HepG2 (cell line): ENCODE measurements around the gene ZFP36. TPM values are rescaled to one million over a fixed set of nuclear protein-coding genes. Genes with fewer than 3 reads are reported as not detected.
A peak's percentile ranks its signal among the peaks of the same experiment; 100 is the strongest.

ENCODE experiments used
- CCDC6 ChIP-seq: sonication (generic); formaldehyde crosslinking; IDR thresholded peaks from 2 replicates; pipeline ENCODE4 v1.8.1; 2022; ENCODE audit warnings: mild to moderate bottlenecking, missing genetic modification reagents, moderate library complexity
- ESRRA ChIP-seq: sonication (generic); formaldehyde crosslinking; IDR thresholded peaks from 2 replicates; pipeline ENCODE4 v1.5.1; 2020; ENCODE audit warnings: mild to moderate bottlenecking, low read depth, missing genetic modification reagents
- FLYWCH1 ChIP-seq: sonication (generic); formaldehyde crosslinking; IDR thresholded peaks from 2 replicates; pipeline ENCODE4 v1.8.1; 2023; ENCODE audit warnings: mild to moderate bottlenecking, missing genetic modification reagents
- FOXA3 ChIP-seq: IDR thresholded peaks from 2 replicates; pipeline ENCODE4 v1.6.1; 2016; ENCODE audit warnings: missing genetic modification reagents, missing compliant biosample characterization
- FOXC1 ChIP-seq: sonication (generic); formaldehyde crosslinking; IDR thresholded peaks from 2 replicates; pipeline ENCODE4 v1.8.0; 2022; ENCODE audit warnings: mild to moderate bottlenecking, missing genetic modification reagents, borderline replicate concordance
- HMG20A ChIP-seq: IDR thresholded peaks from 2 replicates; pipeline ENCODE4 v1.6.1; 2016; ENCODE audit warnings: borderline replicate concordance
- HOXA9 ChIP-seq: sonication (generic); formaldehyde crosslinking; IDR thresholded peaks from 2 replicates; pipeline ENCODE4 v1.8.1; 2022; ENCODE audit warnings: missing genetic modification reagents, mild to moderate bottlenecking, moderate library complexity, borderline replicate concordance
- KLF13 ChIP-seq: sonication (generic); formaldehyde crosslinking; IDR thresholded peaks from 2 replicates; pipeline ENCODE4 v1.4.0; 2020; ENCODE audit warnings: mild to moderate bottlenecking, missing genetic modification reagents
- MAFF ChIP-seq: IDR thresholded peaks from 2 replicates; pipeline ENCODE4 v1.6.1; 2011; ENCODE audit warnings: low read depth, low read length, improper control_type of control experiment
- NAIF1 ChIP-seq: sonication (generic); formaldehyde crosslinking; IDR thresholded peaks from 2 replicates; pipeline ENCODE4 v1.5.0; 2020; ENCODE audit warnings: mild to moderate bottlenecking, missing genetic modification reagents, borderline replicate concordance
- NR1H2 ChIP-seq: sonication (generic); formaldehyde crosslinking; IDR thresholded peaks from 2 replicates; pipeline ENCODE4 v1.8.1; 2022; ENCODE audit warnings: low read depth, missing genetic modification reagents, borderline replicate concordance
- POLR2AphosphoS2 ChIP-seq: IDR thresholded peaks from 2 replicates; pipeline ENCODE4 v1.6.1; 2011; ENCODE audit warnings: low read depth, low read length, improper control_type of control experiment
- SALL1 ChIP-seq: sonication (generic); formaldehyde crosslinking; IDR thresholded peaks from 2 replicates; pipeline ENCODE4 v1.8.0; 2022; ENCODE audit warnings: mild to moderate bottlenecking, missing genetic modification reagents
- SMAD3 ChIP-seq: sonication (generic); formaldehyde crosslinking; IDR thresholded peaks from 2 replicates; pipeline ENCODE4 v1.4.0; 2020; ENCODE audit warnings: missing genetic modification reagents
- SP4 ChIP-seq: sonication (generic); formaldehyde crosslinking; IDR thresholded peaks from 2 replicates; pipeline ENCODE4 v1.8.1; 2023; ENCODE audit warnings: mild to moderate bottlenecking, missing genetic modification reagents
- SRSF1 ChIP-seq: fragments of 200-400 bp; formaldehyde crosslinking; optimal IDR thresholded peaks from 2 replicates; pipeline ENCODE3; 2017; ENCODE audit warnings: mild to moderate bottlenecking, low read depth, low read length, moderate library complexity
- TCF7L2 ChIP-seq: IDR thresholded peaks from 2 replicates; pipeline ENCODE4 v1.6.1; 2011; ENCODE audit warnings: mild to moderate bottlenecking, low read depth, low read length, moderate library complexity
- ZC3H4 ChIP-seq: sonication (generic); formaldehyde crosslinking; IDR thresholded peaks from 2 replicates; pipeline ENCODE4 v1.4.0; 2020; ENCODE audit warnings: missing genetic modification reagents, borderline replicate concordance
- ZFX ChIP-seq: sonication (generic); formaldehyde crosslinking; IDR thresholded peaks from 2 replicates; pipeline ENCODE4 v1.4.0; 2020; ENCODE audit warnings: mild to moderate bottlenecking, low read depth, missing genetic modification reagents, moderate library complexity
- ZIK1 ChIP-seq: sonication (generic); formaldehyde crosslinking; IDR thresholded peaks from 2 replicates; pipeline ENCODE4 v1.5.0; 2020; ENCODE audit warnings: mild to moderate bottlenecking, low read depth, missing genetic modification reagents, borderline replicate concordance
- ZKSCAN5 ChIP-seq: sonication (generic); formaldehyde crosslinking; IDR thresholded peaks from 2 replicates; pipeline ENCODE4 v1.5.1; 2020; ENCODE audit warnings: mild to moderate bottlenecking, missing genetic modification reagents
- ZNF343 ChIP-seq: sonication (generic); formaldehyde crosslinking; IDR thresholded peaks from 2 replicates; pipeline ENCODE4 v1.4.0; 2020; ENCODE audit warnings: mild to moderate bottlenecking, missing genetic modification reagents
- ZNF382 ChIP-seq: sonication (generic); formaldehyde crosslinking; IDR thresholded peaks from 2 replicates; pipeline ENCODE4 v1.5.0; 2020; ENCODE audit warnings: missing genetic modification reagents, mild to moderate bottlenecking, borderline replicate concordance
- ZNF7 ChIP-seq: IDR thresholded peaks from 2 replicates; pipeline ENCODE4 v1.6.1; 2016; ENCODE audit warnings: missing biosample characterization, missing genetic modification reagents
- ZNF737 ChIP-seq: sonication (generic); formaldehyde crosslinking; IDR thresholded peaks from 2 replicates; pipeline ENCODE4 v1.5.0; 2020; ENCODE audit warnings: missing genetic modification reagents, mild to moderate bottlenecking, borderline replicate concordance
- ZNF772 ChIP-seq: sonication (generic); formaldehyde crosslinking; IDR thresholded peaks from 2 replicates; pipeline ENCODE4 v1.5.0; 2020; ENCODE audit warnings: mild to moderate bottlenecking, missing genetic modification reagents
- ZNF781 ChIP-seq: sonication (generic); formaldehyde crosslinking; IDR thresholded peaks from 2 replicates; pipeline ENCODE4 v1.5.1; 2020; ENCODE audit warnings: borderline replicate concordance, mild to moderate bottlenecking, missing genetic modification reagents; ENCODE audit errors: not compliant biosample characterization
- ZSCAN22 ChIP-seq: sonication (generic); formaldehyde crosslinking; IDR thresholded peaks from 2 replicates; pipeline ENCODE4 v1.4.0; 2020; ENCODE audit warnings: mild to moderate bottlenecking, missing genetic modification reagents
- ZSCAN25 ChIP-seq: sonication (generic); formaldehyde crosslinking; IDR thresholded peaks from 2 replicates; pipeline ENCODE4 v1.8.0; 2022; ENCODE audit warnings: mild to moderate bottlenecking, missing genetic modification reagents
- polyA plus RNA-seq, 8 experiments: library from polyadenylated mRNA; depleted of rRNA in 3 of 8; stranded (reverse) in 7 of 8; unstranded in 1 of 8; fragments of >200 nt; fragmentation: Illumina TruSeq in 4 of 8; extraction: Trizol in 4 of 8; gene quantifications; 2 replicates each; pipeline versions ENCODE4 v1.2.1 to v1.2.3, GENCODE V29; 2011 to 2016; ENCODE audit warnings: low read depth in 4 of 8, missing spikeins in 1 of 8, mixed read lengths in 1 of 8; ENCODE audit not compliant: insufficient read depth in 1 of 8
- total RNA-seq, 5 experiments: library from RNA; depleted of rRNA; stranded (reverse); fragments of >200 nt; fragmentation: Illumina TruSeq; extraction: Trizol; gene quantifications; 2 replicates each; pipeline ENCODE4 v1.2.3, GENCODE V29; 2016; ENCODE audit warnings: low read depth in 1 of 5
- TF ChIP-seq, protein P1 (sequence below): IDR thresholded peaks from 2 replicates; pipeline ENCODE4 v1.6.1; 2018; ENCODE audit warnings: missing genetic modification reagents
- TF ChIP-seq, protein P2 (sequence below): sonication (generic); formaldehyde crosslinking; IDR thresholded peaks from 2 replicates; pipeline ENCODE4 v1.5.0; 2020; ENCODE audit warnings: missing genetic modification reagents

ZFP36 gene
- total and polyA plus RNA-seq, 2 of the 13 experiments (the other 11 are each of a cell fraction or from before 2014, with no cell fraction given), result 1.4 to 1.7 TPM

DNA sequence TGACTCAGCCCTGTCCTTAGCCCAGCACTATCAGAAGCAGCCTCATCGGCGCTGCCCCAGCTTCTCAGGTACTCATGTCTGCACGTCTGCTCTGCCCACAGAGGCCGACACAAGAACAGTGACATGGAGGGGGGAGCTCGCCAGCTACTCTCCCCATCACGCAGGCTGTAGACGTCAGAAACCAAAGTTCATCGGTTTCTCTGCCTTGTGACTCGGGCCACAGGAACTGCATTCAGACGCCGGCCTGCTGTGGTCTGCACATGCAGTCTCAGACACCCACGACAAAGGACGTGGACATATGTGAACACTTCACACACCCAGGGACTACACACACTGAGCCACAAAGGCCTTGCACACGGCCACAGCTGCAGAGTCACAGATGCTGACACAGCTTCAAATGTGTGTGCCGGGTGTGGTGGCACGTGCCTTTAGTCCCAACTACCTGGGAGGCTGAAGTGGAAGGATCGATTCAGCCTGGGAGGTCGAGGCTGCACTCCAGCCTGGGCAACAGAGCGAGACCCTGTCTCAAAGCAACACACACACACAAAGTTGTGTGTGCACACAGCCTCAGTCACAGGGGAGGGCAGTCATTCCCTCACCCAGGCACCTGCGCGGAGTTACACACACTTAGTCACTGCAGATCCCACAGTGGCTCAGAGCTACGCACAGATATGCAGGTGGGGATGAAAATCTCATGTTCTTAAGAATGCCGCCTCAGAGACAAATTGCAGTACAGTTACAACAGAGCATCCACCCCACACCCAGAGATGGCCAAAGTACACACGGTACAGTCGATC lies 4.9 kb upstream of the ZFP36 start (continued):
- peak; percentile 67; the same call in 1 of the 2 replicates for TF ChIP-seq SP4
- no peak for TF ChIP-seq SRSF1
- no peak for TF ChIP-seq ZKSCAN5 (CRISPR knock-in tag)
- peak; percentile 66 for TF ChIP-seq ZIK1 (CRISPR knock-in tag)
- TF ChIP-seq ZNF343 (CRISPR knock-in tag), result peak; percentile 78
- peak; percentile 31; the same call in 1 of the 2 replicates for TF ChIP-seq MAFF
- peak; percentile 54 for TF ChIP-seq ZNF781 (CRISPR knock-in tag)
- no peak; the same call in none of the 2 replicates for TF ChIP-seq CCDC6 (CRISPR knock-in tag)
- peak; percentile 24; the same call in 1 of the 2 replicates for TF ChIP-seq HMG20A
- TF ChIP-seq FLYWCH1 (CRISPR knock-in tag), result no peak
- 0 out of 2 replicates have a peak, but pooled peaks have one; percentile 45 for TF ChIP-seq SMAD3 (CRISPR knock-in tag)
- TF ChIP-seq ZFX (CRISPR knock-in tag), result peak; percentile 85
- TF ChIP-seq, protein P1, sequence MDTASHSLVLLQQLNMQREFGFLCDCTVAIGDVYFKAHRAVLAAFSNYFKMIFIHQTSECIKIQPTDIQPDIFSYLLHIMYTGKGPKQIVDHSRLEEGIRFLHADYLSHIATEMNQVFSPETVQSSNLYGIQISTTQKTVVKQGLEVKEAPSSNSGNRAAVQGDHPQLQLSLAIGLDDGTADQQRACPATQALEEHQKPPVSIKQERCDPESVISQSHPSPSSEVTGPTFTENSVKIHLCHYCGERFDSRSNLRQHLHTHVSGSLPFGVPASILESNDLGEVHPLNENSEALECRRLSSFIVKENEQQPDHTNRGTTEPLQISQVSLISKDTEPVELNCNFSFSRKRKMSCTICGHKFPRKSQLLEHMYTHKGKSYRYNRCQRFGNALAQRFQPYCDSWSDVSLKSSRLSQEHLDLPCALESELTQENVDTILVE (CRISPR knock-in tag), result peak; percentile 24; the same call in 1 of the 2 replicates
- peak; percentile 92 for TF ChIP-seq SALL1 (CRISPR knock-in tag)
- peak; percentile 97 for TF ChIP-seq ZNF772
- peak; percentile 86 for TF ChIP-seq ZSCAN25 (CRISPR knock-in tag)
- no peak for TF ChIP-seq KLF13 (CRISPR knock-in tag)
- TF ChIP-seq, protein P2, sequence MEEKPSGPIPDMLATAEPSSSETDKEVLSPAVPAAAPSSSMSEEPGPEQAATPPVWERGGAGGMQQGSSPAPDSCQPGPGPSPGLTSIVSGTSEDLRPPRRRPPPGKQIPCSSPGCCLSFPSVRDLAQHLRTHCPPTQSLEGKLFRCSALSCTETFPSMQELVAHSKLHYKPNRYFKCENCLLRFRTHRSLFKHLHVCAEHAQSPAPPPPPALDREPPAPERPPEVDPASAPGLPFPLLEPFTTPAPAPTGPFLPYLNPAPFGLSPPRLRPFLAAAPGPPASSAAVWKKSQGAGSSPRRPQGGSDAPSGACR (CRISPR knock-in tag), result no peak; the same call in 1 of the 2 replicates
- 0 out of 2 replicates have a peak, but pooled peaks have one; percentile 51 for TF ChIP-seq ZSCAN22 (CRISPR knock-in tag)
- no peak; the same call in 1 of the 2 replicates for TF ChIP-seq ZNF7 (CRISPR knock-in tag)
- TF ChIP-seq FOXA3 (CRISPR knock-in tag), result peak; percentile 59
- no peak for TF ChIP-seq HOXA9 (CRISPR knock-in tag)
- TF ChIP-seq TCF7L2, result no peak
- TF ChIP-seq ZNF737 (CRISPR knock-in tag), result no peak
- peak; percentile 80; the same call in 1 of the 2 replicates for TF ChIP-seq ZC3H4 (CRISPR knock-in tag)
- peak; percentile 78; the same call in 1 of the 2 replicates for TF ChIP-seq NAIF1 (CRISPR knock-in tag)
- TF ChIP-seq ZNF382, result no peak
- TF ChIP-seq ESRRA (CRISPR knock-in tag), result peak; percentile 84; the same call in 1 of the 2 replicates
- TF ChIP-seq FOXC1 (CRISPR knock-in tag), result peak; percentile 84
- peak; percentile 59; the same call in 1 of the 2 replicates for TF ChIP-seq POLR2AphosphoS2
- no peak for TF ChIP-seq NR1H2 (CRISPR knock-in tag)
